ENCODE data around the gene PPIF.

- TF ChIP-seq, protein P1, sequence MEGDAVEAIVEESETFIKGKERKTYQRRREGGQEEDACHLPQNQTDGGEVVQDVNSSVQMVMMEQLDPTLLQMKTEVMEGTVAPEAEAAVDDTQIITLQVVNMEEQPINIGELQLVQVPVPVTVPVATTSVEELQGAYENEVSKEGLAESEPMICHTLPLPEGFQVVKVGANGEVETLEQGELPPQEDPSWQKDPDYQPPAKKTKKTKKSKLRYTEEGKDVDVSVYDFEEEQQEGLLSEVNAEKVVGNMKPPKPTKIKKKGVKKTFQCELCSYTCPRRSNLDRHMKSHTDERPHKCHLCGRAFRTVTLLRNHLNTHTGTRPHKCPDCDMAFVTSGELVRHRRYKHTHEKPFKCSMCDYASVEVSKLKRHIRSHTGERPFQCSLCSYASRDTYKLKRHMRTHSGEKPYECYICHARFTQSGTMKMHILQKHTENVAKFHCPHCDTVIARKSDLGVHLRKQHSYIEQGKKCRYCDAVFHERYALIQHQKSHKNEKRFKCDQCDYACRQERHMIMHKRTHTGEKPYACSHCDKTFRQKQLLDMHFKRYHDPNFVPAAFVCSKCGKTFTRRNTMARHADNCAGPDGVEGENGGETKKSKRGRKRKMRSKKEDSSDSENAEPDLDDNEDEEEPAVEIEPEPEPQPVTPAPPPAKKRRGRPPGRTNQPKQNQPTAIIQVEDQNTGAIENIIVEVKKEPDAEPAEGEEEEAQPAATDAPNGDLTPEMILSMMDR (conservative IDR thresholded peaks at IDR 0.05 in 1 of 2, IDR thresholded peaks at IDR 0.05 in 1 of 2; ENCODE audit: extremely low read depth in 1 of 2, insufficient read depth in 1 of 2, low read depth in 1 of 2, low read length in 2 of 2), result no peak
- TF ChIP-seq EZH2 (IDR thresholded peaks at IDR 0.05; ENCODE audit: borderline replicate concordance, low read length), result no peak
These were observed 28.0 kb upstream of the PPIF start for GRCh38 chr10:79319115-79319771.
